Esophagus (tissue), 2 donors: Measurements from ENCODE around the gene TXNDC12. TPM values are rescaled to one million over a fixed set of nuclear protein-coding genes. Genes with fewer than 3 reads are reported as not detected.

Experiments
- H3K27ac ChIP-seq, 2 donors: one replicate each; pipeline ENCODE4 v1.5.1; 2013; ENCODE audit warnings: low read depth in 2 of 2, mild to moderate bottlenecking in 2 of 2, inconsistent platforms in 1 of 2, low read length in 1 of 2, moderate library complexity in 1 of 2
- H3K27me3 ChIP-seq, 2 donors: one replicate each; pipeline ENCODE4 v1.6.1; 2013; ENCODE audit warnings: low read length in 2 of 2, control low read depth in 1 of 2, mild to moderate bottlenecking in 1 of 2; ENCODE audit not compliant: insufficient read depth in 2 of 2, control insufficient read depth in 1 of 2
- H3K36me3 ChIP-seq, 2 donors: one replicate each; pipeline ENCODE4 v1.6.1; 2013; ENCODE audit warnings: low read length in 1 of 2; ENCODE audit not compliant: control insufficient read depth in 2 of 2, insufficient read depth in 2 of 2
- H3K4me1 ChIP-seq, 2 donors: one replicate each; pipeline ENCODE4 v1.6.1; 2013; ENCODE audit warnings: low read length in 1 of 2; ENCODE audit not compliant: control insufficient read depth in 2 of 2, insufficient read depth in 2 of 2
- H3K4me3 ChIP-seq, 2 donors: one replicate each; pipeline ENCODE4 v1.5.1; 2013; ENCODE audit warnings: low read length in 2 of 2, mild to moderate bottlenecking in 2 of 2, low read depth in 1 of 2, moderate library complexity in 1 of 2
- H3K9me3 ChIP-seq, 2 donors: one replicate each; pipeline ENCODE4 v1.6.1; 2013; ENCODE audit warnings: mild to moderate bottlenecking in 2 of 2, low read depth in 1 of 2, low read length in 1 of 2, moderate library complexity in 1 of 2; ENCODE audit not compliant: control insufficient read depth in 2 of 2, insufficient read depth in 1 of 2
- WGBS, 2 donors: extraction: QIAGEN DNeasy Blood & Tissue Kit; methylation state at CpG; one replicate each; pipeline ENCODE4 v1.1.7; 2013; 5-methylcytosine and 5-hydroxymethylcytosine counted together
- polyA plus RNA-seq, 2 donors: library from polyadenylated mRNA; stranded (reverse); fragments of 200-250 nt; gene quantifications; one replicate each; pipeline ENCODE4 v1.2.3, GENCODE V29; 2013
- donor health status: healthy with polysubstance abuse.
- donor health status: Bipolar disorder and iron deficiency.

The TXNDC12 gene
- polyA plus RNA-seq, 2 donors, result 7.1 to 14.9 TPM

- Histone ChIP-seq H3K9me3 (peaks cover 0 to 3% of the 10 kb centered on the region in 2 donors), H3K27me3 (no peaks in the 10 kb centered on the region), H3K27ac (no peak overlapping the region), H3K4me1 (no peaks in the 10 kb centered on the region), H3K36me3 (no peaks in the 10 kb centered on the region), H3K4me3 (no peak overlapping the region)
- 73 to 82% methylated on average over 4 of the region's 4 CpGs for WGBS, 2 donors
Measured at GRCh38 chr1:51986718-51987117, 68.3 kb downstream of the TXNDC12 start.

- Histone ChIP-seq H3K27ac (no peak overlapping the region), H3K4me3 (no peak overlapping the region), H3K36me3 (no peaks in the 10 kb centered on the region), H3K9me3 (no peaks in the 10 kb centered on the region), H3K4me1 (no peaks in the 10 kb centered on the region), H3K27me3 (no peaks in the 10 kb centered on the region)
- WGBS, 2 donors, result 92 to 95% methylated on average over 3 of the region's 3 CpGs
Measured at GRCh38 chr1:51982161-51982560, 72.8 kb downstream of the TXNDC12 start.

- no peak overlapping the region for H3K27ac ChIP-seq
- no peak overlapping the region for H3K4me3 ChIP-seq
- H3K27me3 ChIP-seq, result no peaks in the 10 kb centered on the region
- H3K9me3 ChIP-seq, result no peaks in the 10 kb centered on the region
- no peaks in the 10 kb centered on the region for H3K36me3 ChIP-seq
- 86 to 94% methylated on average over 1 of the region's 1 CpG for WGBS, 2 donors
- no peaks in the 10 kb centered on the region for H3K4me1 ChIP-seq
Measured at GRCh38 chr1:51981555-51981954, 73.4 kb downstream of the TXNDC12 start.

GRCh38 chr1:51978099-51978498, 76.9 kb downstream of the TXNDC12 start:
- H3K27me3 ChIP-seq, result no peaks in the 10 kb centered on the region

GRCh38 chr1:51976846-51977602, 78.0 kb downstream of the TXNDC12 start:
- Histone ChIP-seq H3K4me3 (no peak overlapping the region), H3K4me1 (no peaks in the 10 kb centered on the region), H3K9me3 (no peaks in the 10 kb centered on the region), H3K27ac (no peak overlapping the region), H3K36me3 (no peaks in the 10 kb centered on the region), H3K27me3 (no peaks in the 10 kb centered on the region)
- 81 to 87% methylated on average over 12 of the region's 12 CpGs for WGBS, 2 donors

More at GRCh38 chr1:51978099-51978498, 76.9 kb downstream of the TXNDC12 start:
- no peaks in the 10 kb centered on the region for H3K4me1 ChIP-seq
- no peaks in the 10 kb centered on the region for H3K9me3 ChIP-seq
- no peak overlapping the region for H3K4me3 ChIP-seq
- H3K27ac ChIP-seq, result no peak overlapping the region
- no peaks in the 10 kb centered on the region for H3K36me3 ChIP-seq

GRCh38 chr1:51973587-51974474, 81.2 kb downstream of the TXNDC12 start:
- H3K9me3 ChIP-seq, result no peaks in the 10 kb centered on the region
- WGBS, 2 donors, result 87 to 88% methylated on average over 1 of the region's 1 CpG
- no peak overlapping the region for H3K27ac ChIP-seq
- H3K36me3 ChIP-seq, result no peaks in the 10 kb centered on the region
- H3K4me3 ChIP-seq, result no peak overlapping the region
- no peaks in the 10 kb centered on the region for H3K4me1 ChIP-seq
- H3K27me3 ChIP-seq, result no peaks in the 10 kb centered on the region

Other genes with a start within 250 kb of the TXNDC12 start
- 10 to 100 TPM; 51.3 to 78.1 TPM for gene NRDC, start 176.5 kb downstream of the TXNDC12 start, polyA plus RNA-seq
- gene RAB3B, start 64.5 kb downstream of the TXNDC12 start, polyA plus RNA-seq, result under 1 TPM; under 0.01 to 0.02 TPM
- gene KTI12, start 21.4 kb downstream of the TXNDC12 start, polyA plus RNA-seq, result 1 to 10 TPM; 2.5 to 6.5 TPM
- gene BTF3L4, start 1.1 kb upstream of the TXNDC12 start, polyA plus RNA-seq, result 10 to 100 TPM; 26.8 to 34.2 TPM
- gene ZFYVE9, start 86.9 kb upstream of the TXNDC12 start, polyA plus RNA-seq, result 1 to 10 TPM; 2.7 to 5.6 TPM